Activated naive CD4-positive, alpha-beta T cell treated with anti-CD3 and anti-CD28 coated beads, Interleukin-2, amount 50 U/mL, for 72 hours (primary cell): ENCODE results near the gene PPFIA2. TPM values are rescaled to one million over a fixed set of nuclear protein-coding genes. Genes with fewer than 3 reads are reported as not detected.
A peak's percentile ranks its signal among the peaks of the same experiment; 100 is the strongest.

Experiments used
- ATAC-seq, 2 donors: fragments of 150-1000 bp; cut with Tn5 transposase; 2 replicates each; pipeline ENCODE4 v1.10.0; 2021; ENCODE audit warnings: mild to moderate bottlenecking in 2 of 2, moderate library complexity in 2 of 2
- DNase-seq, 2 donors: peaks; one replicate each; pipeline ENCODE4 v3.0.0; 2021 to 2022; ENCODE audit warnings: low spot score in 2 of 2
- H3K27ac Mint-ChIP-seq, 2 donors: one replicate each; pipeline ENCODE4 v1.8.0; 2022; ENCODE audit warnings: mild to moderate bottlenecking in 2 of 2, mixed read lengths in 2 of 2
- H3K36me3 Mint-ChIP-seq, 2 donors: one replicate each; pipeline ENCODE4 v1.8.0; 2022; ENCODE audit warnings: mixed read lengths in 2 of 2
- H3K9me3 Mint-ChIP-seq, 2 donors: one replicate each; pipeline ENCODE4 v1.8.0; 2022; ENCODE audit warnings: mixed read lengths in 2 of 2
- total RNA-seq, 2 donors: library from RNA; stranded (reverse); gene quantifications; one replicate each; pipeline ENCODE4 v1.2.3, GENCODE V29; 2022

The PPFIA2 gene
- total RNA-seq = not detected

DNA sequence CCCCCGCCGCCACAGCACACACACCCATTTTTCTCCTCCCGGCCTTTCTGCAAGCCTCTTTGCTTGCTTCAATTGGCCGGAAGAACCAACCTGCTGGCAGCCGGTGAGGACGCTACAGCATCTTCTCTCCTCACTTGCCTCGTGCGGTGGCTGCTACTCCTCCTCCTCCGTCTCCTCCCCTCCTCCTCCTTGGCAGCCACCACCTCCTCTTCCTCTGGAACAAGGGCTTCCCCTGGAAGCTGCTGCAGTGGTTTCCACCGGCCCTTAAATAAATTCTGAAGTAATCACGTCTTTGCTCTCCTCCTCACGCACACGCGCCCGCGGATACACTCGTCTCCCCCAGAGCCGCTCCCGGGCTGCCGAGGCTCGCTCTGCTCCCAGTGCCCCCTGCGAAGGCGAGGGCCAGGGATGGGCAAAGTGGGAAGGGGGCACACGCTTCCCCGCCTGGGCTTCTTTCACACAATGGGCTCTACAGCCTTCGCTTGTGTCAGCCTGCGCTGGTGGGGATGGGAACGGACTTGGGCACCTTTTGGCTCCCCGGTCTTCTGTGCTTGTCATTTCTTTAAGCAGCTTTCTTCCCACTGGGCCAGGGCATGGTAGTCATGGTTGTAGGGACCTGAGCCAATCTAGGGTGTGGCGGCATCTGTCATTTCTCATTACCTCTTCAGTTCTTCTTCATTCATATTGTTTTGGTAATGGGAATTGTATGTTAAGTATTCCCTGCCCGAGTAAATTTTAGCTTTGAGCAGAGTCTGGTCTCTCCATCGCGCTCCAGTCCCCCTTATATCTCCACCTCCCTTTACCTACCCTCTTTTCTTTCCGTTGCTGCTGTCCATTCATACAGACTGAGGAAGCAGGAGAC is at the start of gene PPFIA2:
TSS of gene PPFIA2 (minus strand) at position 161 of the 862 bp plus-strand sequence.
- Mint-ChIP-seq H3K27ac (no peak within 1 kb of the TSS), H3K36me3 (no peaks in the 10 kb centered on the region), H3K9me3 (no peaks in the 10 kb centered on the region)
- ATAC-seq (peak; percentile 39 to 71), DNase-seq (peak in 1 of 2 donors; percentile 7)

DNA sequence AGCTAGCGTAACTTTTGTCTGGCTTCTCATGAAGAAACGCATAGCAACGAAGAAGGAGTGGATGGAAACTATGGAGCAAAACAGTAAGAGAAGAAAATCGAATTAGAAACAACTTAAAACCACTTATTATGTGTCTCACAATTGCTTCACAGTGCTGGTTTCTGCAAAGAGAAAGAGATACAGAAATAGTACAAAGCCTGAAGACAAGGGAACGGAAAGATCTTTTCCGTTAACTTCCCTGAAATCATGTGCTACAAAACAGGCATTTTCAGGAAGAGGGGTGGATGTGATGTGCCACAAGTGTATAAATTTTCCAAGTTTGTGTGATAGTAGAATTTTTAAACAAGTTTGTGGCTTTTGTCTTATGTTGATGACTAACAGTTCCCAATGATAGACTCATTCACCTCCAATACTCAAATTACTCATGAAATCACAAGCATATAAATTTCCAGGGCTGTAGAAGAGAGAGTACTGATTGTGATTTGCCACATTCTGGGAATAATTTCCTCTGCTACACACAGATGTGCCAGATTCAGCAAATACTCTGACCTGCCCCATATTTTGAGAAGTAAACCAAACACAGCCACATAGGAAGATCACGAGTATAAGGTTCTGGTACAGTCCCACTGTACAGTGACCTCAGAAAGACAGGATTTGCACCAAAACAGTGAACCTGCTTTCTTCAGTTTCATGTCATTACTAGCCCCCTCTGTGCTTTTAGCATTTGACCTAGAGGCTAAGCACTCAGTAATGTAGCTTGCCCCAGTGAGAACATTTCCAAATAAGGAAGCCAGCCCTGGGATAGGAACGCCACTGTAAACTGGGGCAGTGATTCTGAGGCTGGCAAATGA is 41.4 kb upstream of the PPFIA2 start:
- ATAC-seq = peak; percentile 67 to 84
- Mint-ChIP-seq H3K27ac (peak overlapping the region; percentile 41 to 73), H3K36me3 (peaks cover 0 to 1% of the 10 kb centered on the region in 2 donors), H3K9me3 (no peaks in the 10 kb centered on the region)
- DNase-seq = no peak

DNA sequence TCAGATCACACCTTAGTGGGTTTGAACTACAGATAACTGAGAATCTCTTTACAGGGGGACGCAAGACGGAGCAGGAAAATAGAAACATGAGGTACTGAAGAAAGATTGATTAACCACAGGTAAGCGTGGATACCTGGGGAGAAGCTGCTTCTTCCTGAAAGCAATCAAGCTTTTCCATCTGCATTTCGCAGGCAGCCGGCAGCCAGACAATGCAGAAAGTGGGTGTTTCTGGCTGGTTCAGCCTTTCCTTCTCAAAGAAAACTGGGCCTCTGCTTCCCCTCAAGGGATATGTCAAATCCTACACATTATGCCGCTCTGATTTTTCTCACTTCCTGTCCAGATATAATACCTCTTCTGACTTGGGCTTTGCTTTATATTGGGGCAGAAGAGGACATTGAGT is 39.1 kb upstream of the PPFIA2 start:
- H3K36me3 Mint-ChIP-seq = no peaks in the 10 kb centered on the region

DNA sequence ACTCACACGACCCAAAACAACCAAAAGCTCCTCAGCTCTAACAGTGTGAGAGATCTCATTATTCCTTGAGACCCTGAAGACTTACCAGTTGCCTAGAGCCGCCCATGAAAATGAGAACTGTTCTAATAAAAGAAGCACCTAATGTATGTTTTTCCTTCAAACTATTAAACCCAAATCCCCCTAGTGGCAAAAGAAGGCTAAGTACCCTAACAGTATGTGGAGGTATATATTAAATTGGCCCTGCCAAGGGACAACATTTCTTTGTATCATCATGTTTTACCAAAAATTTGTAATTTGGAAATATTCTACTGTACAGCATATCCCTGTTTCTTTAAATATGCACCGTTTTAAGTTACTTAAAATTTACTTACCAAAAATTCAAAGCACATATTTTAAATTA is 38.0 kb upstream of the PPFIA2 start:
- Mint-ChIP-seq H3K36me3 (no peaks in the 10 kb centered on the region), H3K9me3 (no peaks in the 10 kb centered on the region), H3K27ac (no peak overlapping the region)
- ATAC-seq (no peak), DNase-seq (no peak)

More for the DNA sequence above, 39.1 kb upstream of the PPFIA2 start:
- ATAC-seq = no peak
- no peaks in the 10 kb centered on the region for H3K9me3 Mint-ChIP-seq
- no peak for DNase-seq
- peak overlapping the region in 1 of 2 donors; percentile 5 for H3K27ac Mint-ChIP-seq

DNA sequence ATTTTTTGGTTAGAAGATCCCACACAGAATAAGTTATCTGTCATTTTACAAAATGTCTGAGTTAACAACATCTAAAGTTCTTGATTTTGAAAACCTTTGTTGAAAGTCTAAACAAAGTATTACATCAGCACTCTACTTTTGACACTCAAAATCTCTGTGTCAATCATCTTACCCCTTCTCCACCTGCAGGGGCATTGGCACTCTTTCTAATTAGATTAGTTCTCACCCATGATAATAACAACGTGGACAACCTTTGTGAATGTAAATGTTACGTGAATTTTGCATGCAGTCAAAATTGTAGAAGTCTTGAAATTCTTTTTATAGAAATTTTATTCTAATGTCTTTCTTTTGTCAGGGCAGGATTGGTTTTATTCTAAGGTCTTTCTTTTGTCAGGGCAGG is 33.5 kb upstream of the PPFIA2 start:
- H3K27ac Mint-ChIP-seq = no peak overlapping the region
- ATAC-seq (no peak), DNase-seq (no peak)
- no peaks in the 10 kb centered on the region for H3K9me3 Mint-ChIP-seq
- no peaks in the 10 kb centered on the region for H3K36me3 Mint-ChIP-seq

DNA sequence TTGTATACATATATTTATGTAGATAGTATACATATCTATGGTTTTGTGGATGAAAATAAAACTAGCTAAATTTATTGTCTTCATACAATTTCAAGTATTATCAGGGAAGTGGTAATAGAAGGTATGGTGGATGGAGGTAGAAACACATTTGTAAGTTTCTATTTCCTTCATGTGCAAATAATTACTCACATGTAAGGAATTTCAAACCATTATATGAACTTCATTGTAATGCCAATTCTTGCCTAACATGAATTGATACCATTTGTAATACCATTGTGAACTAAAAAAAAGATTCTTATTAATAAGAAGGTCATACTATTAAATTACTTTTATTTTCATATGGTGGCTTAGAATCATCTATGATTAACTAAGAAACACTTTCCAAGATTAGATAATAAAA is 20.1 kb upstream of the PPFIA2 start:
- Mint-ChIP-seq H3K36me3 (no peaks in the 10 kb centered on the region), H3K27ac (no peak overlapping the region), H3K9me3 (no peaks in the 10 kb centered on the region)
- ATAC-seq (no peak), DNase-seq (no peak)

DNA sequence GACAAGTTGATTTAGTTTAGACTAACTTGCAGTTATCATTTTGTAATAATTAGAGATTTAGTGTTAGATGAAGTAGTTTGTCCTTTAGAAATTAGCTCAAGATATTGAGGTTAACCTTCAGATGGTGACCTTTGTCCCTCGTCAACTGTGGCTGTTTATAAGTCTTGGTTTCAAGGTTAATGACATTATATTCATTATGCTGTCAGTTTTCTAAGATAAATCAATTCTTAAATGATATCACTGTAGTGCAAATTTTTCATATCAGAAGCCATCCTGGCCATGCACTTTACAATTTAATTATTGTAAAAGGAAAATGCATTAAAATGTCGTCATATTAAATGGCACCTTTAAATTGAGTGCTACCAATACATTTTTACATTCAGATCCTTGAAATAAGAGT is 19.6 kb upstream of the PPFIA2 start:
- H3K27ac Mint-ChIP-seq = no peak overlapping the region
- no peak for DNase-seq
- no peak for ATAC-seq
- no peaks in the 10 kb centered on the region for H3K9me3 Mint-ChIP-seq
- no peaks in the 10 kb centered on the region for H3K36me3 Mint-ChIP-seq

DNA sequence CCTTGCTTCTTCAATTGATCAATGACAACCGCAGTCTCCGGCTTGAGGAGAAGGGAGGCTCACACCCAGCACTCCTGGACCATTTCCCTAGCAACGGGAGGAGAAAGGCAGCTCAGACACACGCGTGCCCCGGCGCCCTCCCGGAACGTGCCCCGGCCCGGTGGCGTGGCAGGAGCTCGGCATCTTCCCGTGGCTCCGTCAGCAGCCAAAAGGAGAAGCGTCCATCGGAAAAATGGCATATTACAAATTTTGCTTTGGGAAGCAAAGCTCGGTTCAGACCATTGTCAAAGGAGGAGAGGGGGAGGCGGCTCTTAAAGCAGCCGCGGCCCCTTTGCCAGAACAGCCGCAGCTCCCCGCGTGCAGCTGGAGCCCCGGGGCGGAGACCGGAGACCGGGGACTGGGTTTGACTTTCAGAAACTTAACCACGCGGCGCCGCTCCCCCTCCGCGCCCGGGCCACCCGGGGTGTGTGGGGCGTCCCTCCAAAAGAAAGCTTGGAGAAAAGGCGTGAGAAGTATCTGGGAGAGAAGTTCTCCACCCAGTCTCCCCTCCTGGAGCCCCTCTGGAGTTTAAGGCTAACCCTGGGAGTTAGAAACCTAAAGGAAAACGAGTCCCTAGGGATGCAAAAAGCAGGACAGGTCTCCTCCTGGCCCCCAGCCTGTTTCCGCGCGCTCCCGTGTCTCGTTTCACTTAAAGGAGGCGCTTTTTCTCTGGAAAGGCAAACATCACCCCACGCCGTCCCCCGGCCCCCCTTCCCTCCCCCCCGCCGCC is 545 bp downstream of the PPFIA2 start:
- DNase-seq (peak in 1 of 2 donors; percentile 22), ATAC-seq (peak in 1 of 2 donors; percentile 60)
- Mint-ChIP-seq H3K36me3 (no peaks in the 10 kb centered on the region), H3K27ac (no peak overlapping the region), H3K9me3 (no peaks in the 10 kb centered on the region)

DNA sequence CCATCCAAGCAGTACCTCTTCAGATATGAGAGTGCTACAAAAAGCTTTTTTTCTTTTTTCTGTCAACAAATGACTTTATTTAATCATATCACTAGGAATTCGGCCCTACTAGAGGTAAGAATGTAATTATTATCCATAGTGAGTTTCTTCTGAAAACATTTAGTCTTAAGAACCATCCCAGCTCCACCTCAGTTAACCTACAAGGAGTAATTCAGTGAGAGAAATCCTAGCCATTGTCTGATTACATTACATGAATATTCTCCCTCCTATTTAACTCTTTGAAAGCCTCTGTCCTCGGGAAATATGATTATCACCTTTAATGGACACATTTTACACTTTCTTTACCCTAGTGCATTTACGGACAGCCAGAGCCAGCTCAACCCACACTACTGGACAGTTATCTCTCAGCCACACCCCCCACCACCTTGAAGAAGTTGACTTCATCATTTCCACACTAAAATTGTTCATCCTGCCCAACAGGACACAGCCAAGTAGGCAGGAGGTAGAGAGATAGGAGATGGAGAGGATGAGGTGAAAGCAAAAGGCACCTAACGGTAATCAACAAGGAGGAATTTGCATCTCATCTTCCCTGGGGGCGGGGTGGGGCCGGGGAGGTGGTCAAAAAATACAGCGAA is 1.3 kb downstream of the PPFIA2 start:
- Mint-ChIP-seq H3K36me3 (no peaks in the 10 kb centered on the region), H3K9me3 (no peaks in the 10 kb centered on the region), H3K27ac (no peak overlapping the region)
- DNase-seq (no peak), ATAC-seq (no peak)

DNA sequence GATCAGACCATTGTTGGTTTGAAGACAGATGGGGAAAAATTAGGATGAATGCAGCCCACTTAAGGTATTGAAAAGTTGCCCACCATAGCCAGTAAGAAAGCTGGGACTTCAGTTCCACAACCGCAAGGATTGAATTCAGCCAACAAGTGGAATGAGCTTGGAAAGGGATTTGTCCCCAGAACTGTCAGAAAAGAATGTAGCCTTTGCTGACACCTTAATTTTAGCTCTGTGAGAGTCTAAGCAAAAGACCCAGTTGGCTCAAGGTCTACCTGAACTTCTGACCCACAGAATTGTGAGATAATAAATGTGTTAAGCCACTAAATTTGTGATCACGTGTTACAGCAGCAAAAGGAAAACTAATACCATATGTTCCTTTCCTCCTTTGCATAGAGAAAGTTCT is 29.4 kb downstream of the PPFIA2 start:
- peaks cover 0 to 3% of the 10 kb centered on the region in 2 donors for H3K9me3 Mint-ChIP-seq
- ATAC-seq (no peak), DNase-seq (no peak)
- no peaks in the 10 kb centered on the region for H3K36me3 Mint-ChIP-seq
- H3K27ac Mint-ChIP-seq = no peak overlapping the region

DNA sequence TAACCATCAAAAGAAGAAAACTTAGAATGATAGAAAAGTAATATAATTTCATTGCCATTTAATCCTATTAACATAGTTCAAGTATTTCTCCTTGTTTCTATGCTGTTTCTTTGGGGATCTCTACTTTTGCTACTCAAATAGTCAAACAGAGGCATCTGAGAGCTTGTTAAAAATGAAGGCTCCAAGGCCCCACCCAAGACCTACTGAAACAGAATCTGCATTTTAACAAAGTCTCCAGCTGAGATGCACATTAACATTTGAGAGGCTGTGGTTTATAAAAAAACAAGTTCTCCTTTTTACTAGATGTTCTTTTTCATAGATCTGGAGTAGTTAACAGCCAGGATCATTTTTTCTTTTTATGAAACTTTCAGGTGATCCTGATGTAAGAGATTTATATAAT is 31.8 kb downstream of the PPFIA2 start:
- DNase-seq = no peak
- Mint-ChIP-seq H3K27ac (no peak overlapping the region), H3K36me3 (no peaks in the 10 kb centered on the region), H3K9me3 (peaks cover 0 to 3% of the 10 kb centered on the region in 2 donors)
- ATAC-seq = no peak

DNA sequence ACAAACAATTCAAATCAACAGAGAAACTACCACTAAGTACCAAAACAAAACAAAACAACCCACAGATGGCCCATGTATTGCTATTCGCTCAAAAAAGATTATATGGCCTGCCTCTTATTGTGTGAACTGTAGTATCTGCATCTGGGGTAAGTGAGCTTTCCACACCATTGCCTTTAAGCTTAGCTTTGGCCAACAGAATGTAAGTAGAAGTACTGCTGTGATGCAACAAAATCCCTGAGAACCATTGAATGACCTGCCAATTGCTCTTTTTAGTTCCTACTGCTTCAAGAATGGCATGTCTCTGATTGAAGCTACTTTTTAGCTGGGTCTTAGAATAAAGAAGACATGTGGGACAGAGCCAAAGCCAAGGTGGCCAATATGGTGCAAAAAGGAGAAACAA is 32.5 kb downstream of the PPFIA2 start:
- H3K9me3 Mint-ChIP-seq = peaks cover 0 to 3% of the 10 kb centered on the region in 2 donors
- no peak overlapping the region for H3K27ac Mint-ChIP-seq
- no peak for DNase-seq
- no peak for ATAC-seq
- no peaks in the 10 kb centered on the region for H3K36me3 Mint-ChIP-seq

DNA sequence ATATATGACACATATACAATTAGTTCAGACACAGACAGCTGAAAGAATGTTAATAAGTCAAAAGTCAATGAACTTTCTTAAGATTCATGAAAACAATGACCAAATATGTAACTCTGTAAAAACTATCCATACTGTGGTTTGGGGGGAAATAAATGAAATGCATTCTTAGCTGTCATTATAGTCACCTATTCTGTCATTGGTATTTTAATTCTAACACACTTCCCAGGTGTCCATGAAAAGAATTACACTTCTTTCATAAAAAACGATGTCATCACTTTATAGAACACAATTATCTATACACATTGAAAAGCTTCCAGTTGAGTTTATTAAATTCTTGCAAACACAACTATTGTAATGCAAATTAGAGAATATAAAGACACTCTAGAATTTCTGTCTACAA is 35.8 kb downstream of the PPFIA2 start:
- H3K27ac Mint-ChIP-seq = no peak overlapping the region
- no peaks in the 10 kb centered on the region for H3K36me3 Mint-ChIP-seq
- ATAC-seq (no peak), DNase-seq (no peak)
- H3K9me3 Mint-ChIP-seq = no peaks in the 10 kb centered on the region

DNA sequence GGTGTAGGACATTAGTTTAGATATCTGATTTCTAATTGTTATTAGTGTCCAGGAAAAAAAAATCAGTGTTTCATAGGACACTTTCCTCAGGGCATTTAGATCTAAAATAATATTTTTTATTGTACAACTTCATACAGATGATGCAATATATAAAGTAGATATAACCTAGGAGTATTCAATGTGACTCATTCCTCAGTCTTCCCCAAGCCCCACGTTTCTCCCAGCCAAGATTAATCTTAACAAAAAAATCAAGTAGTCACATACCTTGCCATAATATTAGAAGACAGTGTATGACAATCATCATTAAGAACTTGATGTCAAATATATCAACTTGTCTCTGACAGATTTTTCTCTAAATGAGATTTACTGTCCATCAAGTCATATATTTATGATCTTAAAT is 37.1 kb downstream of the PPFIA2 start:
- Mint-ChIP-seq H3K36me3 (no peaks in the 10 kb centered on the region), H3K27ac (no peak overlapping the region), H3K9me3 (no peaks in the 10 kb centered on the region)
- ATAC-seq (no peak), DNase-seq (no peak)

DNA sequence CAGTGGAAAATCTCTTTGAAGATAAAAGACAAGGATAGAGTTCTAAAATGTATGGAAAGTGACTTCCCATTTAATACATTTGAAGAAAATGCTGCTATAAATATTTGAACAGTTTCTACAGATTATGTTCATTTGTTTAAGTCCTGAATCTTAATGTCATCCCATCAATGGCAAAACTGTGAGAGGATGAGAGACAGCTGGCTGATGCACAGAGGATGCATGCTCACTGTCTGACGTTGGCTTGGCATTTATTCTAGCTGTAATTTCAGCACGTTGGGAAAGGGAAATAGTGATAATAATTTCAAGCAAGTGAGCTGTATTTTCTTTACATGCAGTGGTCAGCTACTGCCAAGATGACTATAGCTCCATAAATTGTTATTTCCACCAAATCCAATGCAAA is 40.5 kb downstream of the PPFIA2 start:
- H3K27ac Mint-ChIP-seq = no peak overlapping the region
- DNase-seq = no peak
- H3K9me3 Mint-ChIP-seq = no peaks in the 10 kb centered on the region
- ATAC-seq = no peak
- no peaks in the 10 kb centered on the region for H3K36me3 Mint-ChIP-seq

DNA sequence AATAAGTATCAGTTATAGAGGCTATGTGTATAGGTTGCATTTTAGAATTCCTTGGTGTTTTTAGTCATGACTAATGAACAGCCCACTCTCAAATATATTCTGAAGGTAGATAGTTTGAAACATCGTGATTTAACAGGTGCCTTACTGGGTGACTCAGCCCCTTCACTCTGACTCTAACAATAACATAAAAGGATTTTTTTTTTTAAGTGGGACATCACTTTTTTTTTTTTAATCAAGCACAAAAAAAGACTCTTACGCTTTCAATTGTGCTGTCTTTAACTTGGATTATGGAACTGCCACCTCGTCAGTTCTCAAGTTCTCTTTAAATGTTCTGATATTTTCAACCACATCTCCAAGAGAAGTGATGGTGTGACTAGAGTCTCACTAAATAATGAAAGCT is 46.6 kb downstream of the PPFIA2 start:
- Mint-ChIP-seq H3K27ac (no peak overlapping the region), H3K36me3 (no peaks in the 10 kb centered on the region), H3K9me3 (no peaks in the 10 kb centered on the region)
- DNase-seq = no peak
- no peak for ATAC-seq
